T-cell (primary cell): Measurements from ENCODE around the gene ECEL1. TPM values are rescaled to one million over a fixed set of nuclear protein-coding genes. Genes with fewer than 3 reads are reported as not detected.
"Not testable (repeated sequence)": the region's sequence is repeated elsewhere in the genome, so short reads cannot be mapped to it uniquely, and the experiment has no call there.

Experiments
- ATAC-seq, 4 experiments: fragments of 200-7000 bp in 3 of 4; fragments of 150-1000 bp in 1 of 4; cut with Tn5 transposase; replicated peaks in 1 of 4; 1 replicate in 3 of 4; 2 replicates in 1 of 4; pipeline ENCODE4 v1.10.0; 2021; ENCODE audit warnings: moderate library complexity in 3 of 4, mild to moderate bottlenecking in 2 of 4, moderate number of reproducible peaks in 1 of 4
- CTCF ChIA-PET, 2 donors: fragments of 300-600 bp; sonication (Branson Sonifier 250); formaldehyde crosslinking; loops; one replicate each; lab custom pipeline; 2022; ENCODE audit warnings: antibody characterized with exemption in 2 of 2; lab: Charles Lee
- POLR2A ChIA-PET, 2 donors: fragments of 300-600 bp; sonication (Branson Sonifier 250); formaldehyde crosslinking; loops; one replicate each; lab custom pipeline; 2022; ENCODE audit warnings: antibody characterized with exemption in 2 of 2; lab: Charles Lee
- DNase-seq, 35 experiments: peaks; one replicate each; pipeline versions ENCODE4 v3.0.0 to v3.0.0-alpha.2; 2013 to 2023
- H3K27ac ChIP-seq: one replicate; pipeline ENCODE4 v1.5.1; 2013; ENCODE audit warnings: low read length
- H3K27me3 ChIP-seq, 2 experiments: replicated peaks in 1 of 2; 1 replicate in 1 of 2; 2 replicates in 1 of 2; pipeline versions ENCODE4 v1.6.1 to v1.7.0; 2013; ENCODE audit warnings: low read length in 1 of 2, mixed read lengths in 1 of 2; ENCODE audit not compliant: control insufficient read depth in 2 of 2, insufficient read depth in 2 of 2; ENCODE audit errors: extremely low read depth in 1 of 2
- H3K36me3 ChIP-seq, 2 donors: 1 replicate in 1 of 2; 2 replicates in 1 of 2; pipeline versions ENCODE4 v1.6.1 to v1.7.0; 2013; ENCODE audit warnings: low read length in 1 of 2; ENCODE audit not compliant: control insufficient read depth in 2 of 2, insufficient read depth in 1 of 2; ENCODE audit errors: extremely low read depth in 1 of 2
- H3K4me1 ChIP-seq, 2 experiments: 1 replicate in 1 of 2; 2 replicates in 1 of 2; pipeline versions ENCODE4 v1.6.1 to v1.7.0; 2013; ENCODE audit warnings: low read length in 2 of 2, mixed read lengths in 1 of 2; ENCODE audit not compliant: insufficient read depth in 2 of 2, control insufficient read depth in 1 of 2; ENCODE audit errors: extremely low read depth in 1 of 2
- H3K4me3 ChIP-seq, 2 donors: 1 replicate in 1 of 2; 2 replicates in 1 of 2; pipeline versions ENCODE4 v1.5.1 to v1.7.0; 2013; ENCODE audit warnings: mild to moderate bottlenecking in 2 of 2, low read length in 1 of 2, moderate library complexity in 1 of 2; ENCODE audit not compliant: control insufficient read depth in 1 of 2; ENCODE audit errors: extremely low read depth in 1 of 2
- H3K9me3 ChIP-seq: 2 replicates; pipeline ENCODE4 v1.7.0; 2013
- H3K27ac Mint-ChIP-seq, 2 donors: one replicate each; pipeline ENCODE4 v1.8.0; 2020 to 2021; ENCODE audit warnings: mild to moderate bottlenecking in 2 of 2, mixed read lengths in 2 of 2
- H3K27me3 Mint-ChIP-seq, 2 donors: one replicate each; pipeline ENCODE4 v1.8.0; 2021 to 2022; ENCODE audit warnings: mixed read lengths in 2 of 2
- H3K36me3 Mint-ChIP-seq: one replicate; pipeline ENCODE4 v1.8.0; 2021; ENCODE audit warnings: mixed read lengths
- H3K4me1 Mint-ChIP-seq, 3 donors: one replicate each; pipeline ENCODE4 v1.8.0; 2020 to 2022; ENCODE audit warnings: mixed read lengths in 3 of 3, mild to moderate bottlenecking in 1 of 3
- H3K4me3 Mint-ChIP-seq, 3 donors: one replicate each; pipeline ENCODE4 v1.8.0; 2020 to 2022; ENCODE audit warnings: mild to moderate bottlenecking in 3 of 3, mixed read lengths in 3 of 3, moderate library complexity in 3 of 3
- H3K9me3 Mint-ChIP-seq, 3 donors: one replicate each; pipeline ENCODE4 v1.8.0; 2020 to 2022; ENCODE audit warnings: mixed read lengths in 3 of 3
- WGBS: methylation state at CpG from one replicate; pipeline ENCODE4 v1.1.5; 2013; ENCODE audit warnings: missing lambda C conversion rate; ENCODE audit not compliant: insufficient coverage; 5-methylcytosine and 5-hydroxymethylcytosine counted together
- total RNA-seq, 35 experiments: library from RNA in 6 of 35; stranded (reverse) in 6 of 35; fragments of 120-200 nt in 1 of 35; gene quantifications; one replicate each; pipeline versions ENCODE4 v1.2.1 to v1.2.4 and lab custom pipeline; 2013 to 2026

The ECEL1 gene
- total RNA-seq, 5 donors from 2014 or later (not counting 1 experiment from before 2014, with no cell fraction given) = 0.15 to 0.19 TPM; not detected in 3

- 88% methylated on average over 12 of the region's 15 CpGs for WGBS
- H3K36me3 Mint-ChIP-seq = no peaks in the 10 kb centered on the region
Measured at GRCh38 chr2:232436381-232437194, 51.0 kb downstream of the ECEL1 start.

GRCh38 chr2:232435805-232436204 is 51.8 kb downstream of the ECEL1 start:
- H3K27me3 ChIP-seq = peaks cover 0 to 24% of the 10 kb centered on the region in 2 experiments
- 83% methylated on average over 3 of the region's 7 CpGs for WGBS
- H3K4me1 ChIP-seq = peaks cover 0 to 10% of the 10 kb centered on the region in 2 experiments
- H3K4me1 Mint-ChIP-seq = peaks cover 8 to 10% (median 9%) of the 10 kb centered on the region in 3 donors
- no peaks in the 10 kb centered on the region for H3K9me3 ChIP-seq
- ATAC-seq = no peak
- DNase-seq = no peak
- H3K9me3 Mint-ChIP-seq = no peaks in the 10 kb centered on the region
- H3K4me3 Mint-ChIP-seq = no peak overlapping the region
- no peak overlapping the region for H3K4me3 ChIP-seq
- POLR2A ChIA-PET = no interaction called here
- H3K27ac Mint-ChIP-seq = no peak overlapping the region
- CTCF ChIA-PET = no interaction called here
- H3K27me3 Mint-ChIP-seq = peaks cover 3 to 4% of the 10 kb centered on the region in 2 donors
- H3K27ac ChIP-seq = no peak overlapping the region
- no peaks in the 10 kb centered on the region for H3K36me3 Mint-ChIP-seq
- no peaks in the 10 kb centered on the region for H3K36me3 ChIP-seq

More at GRCh38 chr2:232436381-232437194, 51.0 kb downstream of the ECEL1 start:
- Histone ChIP-seq H3K4me3 (no peak overlapping the region), H3K4me1 (peaks cover 0 to 10% of the 10 kb centered on the region in 2 experiments), H3K36me3 (no peaks in the 10 kb centered on the region), H3K27me3 (peaks cover 0 to 27% of the 10 kb centered on the region in 2 experiments), H3K27ac (no peak overlapping the region), H3K9me3 (no peaks in the 10 kb centered on the region)
- Mint-ChIP-seq H3K9me3 (no peaks in the 10 kb centered on the region), H3K4me3 (no peak overlapping the region), H3K27me3 (peaks cover 3 to 6% of the 10 kb centered on the region in 2 donors), H3K4me1 (peaks cover 8 to 11% (median 9%) of the 10 kb centered on the region in 3 donors), H3K27ac (no peak overlapping the region)
- DNase-seq = no peak
- no peak for ATAC-seq
- ChIA-PET CTCF (interaction anchor here (0.5 to 1.6 kb wide), 4 partner anchors 11 to 686 kb away, joined by 3 to 9 read pairs (median 6); no protein-coding TSS in a partner anchor), POLR2A (no interaction called here)

GRCh38 chr2:232435375-232435648 is 52.3 kb downstream of the ECEL1 start:
- ChIA-PET CTCF (no interaction called here), POLR2A (no interaction called here)
- Mint-ChIP-seq H3K36me3 (no peaks in the 10 kb centered on the region), H3K4me3 (no peak overlapping the region), H3K27me3 (peaks cover 0 to 2% of the 10 kb centered on the region in 2 donors), H3K9me3 (no peaks in the 10 kb centered on the region), H3K4me1 (peaks cover 4 to 6% (median 6%) of the 10 kb centered on the region in 3 donors), H3K27ac (no peak overlapping the region)
- H3K4me1 ChIP-seq = peaks cover 0 to 7% of the 10 kb centered on the region in 2 experiments
- no peak overlapping the region for H3K4me3 ChIP-seq
- no peaks in the 10 kb centered on the region for H3K9me3 ChIP-seq
- ATAC-seq (no peak), DNase-seq (no peak)
- 76% methylated on average over 4 of the region's 4 CpGs for WGBS
- H3K27me3 ChIP-seq = peaks cover 0 to 19% of the 10 kb centered on the region in 2 experiments
- no peak overlapping the region for H3K27ac ChIP-seq
- H3K36me3 ChIP-seq = no peaks in the 10 kb centered on the region

DNA sequence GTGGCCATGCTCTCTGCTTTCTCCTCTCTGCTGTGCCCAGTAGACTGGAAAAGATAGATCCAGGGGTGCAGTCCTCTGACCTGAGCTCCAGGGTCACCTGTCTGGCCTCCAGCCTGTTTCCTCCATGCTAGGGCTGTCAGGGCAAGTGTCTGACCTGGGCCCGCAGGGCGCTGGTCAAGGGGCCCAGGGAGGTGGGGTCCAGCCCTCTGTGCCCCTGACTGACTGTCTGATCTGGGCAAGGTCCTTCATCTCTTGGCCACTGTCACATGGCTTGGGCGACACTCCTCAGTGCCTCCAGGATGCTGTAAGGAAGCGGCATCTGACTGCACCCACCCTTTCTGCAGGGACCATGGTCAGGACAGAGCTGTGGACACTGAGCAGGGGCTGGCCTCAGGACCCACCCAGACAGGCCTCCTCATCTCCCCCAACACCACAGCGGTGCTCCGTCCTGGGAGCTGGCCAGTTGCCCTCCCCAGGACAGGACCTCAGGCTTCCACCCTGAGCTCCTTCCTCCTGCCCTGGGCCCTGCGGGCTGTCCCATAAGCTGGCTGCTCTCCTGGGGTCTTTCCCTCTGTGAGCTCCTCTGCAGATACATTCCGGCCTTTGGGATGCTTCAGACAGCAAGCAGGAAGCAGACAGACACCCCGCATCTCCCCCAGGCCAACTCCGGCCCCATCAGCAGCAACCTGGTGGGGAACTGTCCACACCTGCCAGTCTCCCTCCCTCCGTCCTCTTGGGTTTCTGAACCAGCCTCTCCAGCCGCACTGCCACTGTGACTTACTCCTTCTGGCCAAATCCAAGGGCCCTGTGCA is 52.9 kb downstream of the ECEL1 start:
- Histone ChIP-seq H3K27ac (no peak overlapping the region), H3K9me3 (no peaks in the 10 kb centered on the region), H3K4me3 (no peak overlapping the region), H3K27me3 (peaks cover 0 to 15% of the 10 kb centered on the region in 2 experiments), H3K36me3 (no peaks in the 10 kb centered on the region), H3K4me1 (peaks cover 0 to 2% of the 10 kb centered on the region in 2 experiments)
- no peak for DNase-seq
- no peaks in the 10 kb centered on the region for H3K36me3 Mint-ChIP-seq
- peaks cover 0 to under 1% of the 10 kb centered on the region in 2 donors for H3K27me3 Mint-ChIP-seq
- no peak for ATAC-seq
- CTCF ChIA-PET = interaction anchor here in 1 of 2 donors (0.5 to 0.6 kb wide), 2 partner anchors 41 to 528 kb away, joined by 3 to 4 read pairs; no protein-coding TSS in a partner anchor
- H3K27ac Mint-ChIP-seq = no peak overlapping the region
- H3K4me1 Mint-ChIP-seq = peaks cover under 1% of the 10 kb centered on the region in 3 donors
- no peaks in the 10 kb centered on the region for H3K9me3 Mint-ChIP-seq
- H3K4me3 Mint-ChIP-seq = no peak overlapping the region
- POLR2A ChIA-PET = no interaction called here
- WGBS = 83% methylated on average over 12 of the region's 12 CpGs

DNA sequence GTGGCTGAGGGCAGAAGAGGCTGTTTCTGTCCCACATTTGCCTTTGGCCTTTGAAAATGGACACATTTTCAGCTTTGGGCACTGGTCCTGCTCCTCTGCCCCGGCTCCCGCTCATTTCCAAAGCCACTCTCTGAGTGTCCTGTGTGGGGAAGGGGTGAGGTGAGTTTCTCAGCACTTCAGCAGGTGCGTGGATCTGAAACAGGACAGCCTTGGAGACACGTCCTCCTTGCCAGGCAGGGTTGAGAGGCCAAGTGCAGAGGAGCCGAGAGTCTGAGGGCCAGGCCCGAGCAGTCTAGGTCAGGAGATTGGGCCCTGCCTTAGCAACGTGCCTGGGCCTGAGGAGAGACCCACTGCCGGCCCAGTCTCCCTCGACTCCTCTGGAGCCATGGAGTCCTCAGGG is 53.5 kb downstream of the ECEL1 start:
- Histone ChIP-seq H3K4me1 (no peaks in the 10 kb centered on the region), H3K9me3 (no peaks in the 10 kb centered on the region), H3K4me3 (no peak overlapping the region), H3K27me3 (peaks cover 0 to 9% of the 10 kb centered on the region in 2 experiments), H3K36me3 (no peaks in the 10 kb centered on the region), H3K27ac (no peak overlapping the region)
- Mint-ChIP-seq H3K27ac (no peak overlapping the region), H3K9me3 (no peaks in the 10 kb centered on the region), H3K27me3 (peaks cover 2 to 4% of the 10 kb centered on the region in 2 donors), H3K4me1 (no peaks in the 10 kb centered on the region), H3K36me3 (no peaks in the 10 kb centered on the region), H3K4me3 (no peak overlapping the region)
- no peak for ATAC-seq
- ChIA-PET POLR2A (no interaction called here), CTCF (interaction anchor here in 1 of 2 donors (0.5 to 0.6 kb wide), 2 partner anchors 42 to 527 kb away, joined by 3 to 4 read pairs; no protein-coding TSS in a partner anchor)
- DNase-seq = no peak
- WGBS = 74% methylated on average over 9 of the region's 9 CpGs

- ATAC-seq = not testable (repeated sequence)
Measured at GRCh38 chr2:232433622-232434021, 54.0 kb downstream of the ECEL1 start.

More at GRCh38 chr2:232433622-232434021, 54.0 kb downstream of the ECEL1 start:
- H3K9me3 Mint-ChIP-seq, H3K4me1 Mint-ChIP-seq, H3K9me3 ChIP-seq, H3K4me3 Mint-ChIP-seq, H3K27me3 ChIP-seq, DNase-seq, H3K27me3 Mint-ChIP-seq, H3K27ac Mint-ChIP-seq, POLR2A ChIA-PET, CTCF ChIA-PET, H3K4me3 ChIP-seq, H3K4me1 ChIP-seq, H3K27ac ChIP-seq, H3K36me3 Mint-ChIP-seq, H3K36me3 ChIP-seq: not testable (repeated sequence)
- 84% methylated on average over 7 of the region's 9 CpGs for WGBS
